ENCODE measurements around the gene SLC25A45. TPM values are rescaled to one million over a fixed set of nuclear protein-coding genes. Genes with fewer than 3 reads are reported as not detected.
A peak's percentile ranks its signal among the peaks of the same experiment; 100 is the strongest.

SLC25A45 gene
- total and polyA plus RNA-seq, 8 donors: 16.2 to 58.2 (median 34.7) TPM

DNA sequence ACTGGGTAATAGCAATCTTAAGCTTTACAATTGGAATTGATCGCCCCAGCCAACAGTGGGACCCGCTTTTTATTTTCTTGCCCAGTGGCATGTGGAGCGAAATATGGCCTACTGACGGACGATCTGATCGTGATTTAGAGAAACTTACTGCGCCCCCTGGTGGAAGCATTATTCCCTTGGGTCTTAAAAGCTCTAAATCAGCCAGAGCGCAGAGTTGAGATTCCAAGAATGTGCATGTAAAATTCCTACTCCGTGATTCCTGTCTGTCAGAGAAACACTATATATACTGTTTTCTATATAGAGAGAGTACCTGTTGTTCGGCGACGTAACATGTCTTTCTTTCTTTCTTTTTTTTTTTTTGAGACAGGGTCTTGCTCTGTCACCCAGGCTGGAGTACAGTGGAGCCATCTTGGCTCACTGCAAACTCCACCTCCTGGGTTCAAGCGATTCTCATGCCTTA, 52.5 kb downstream of the SLC25A45 start:
- DNase-seq (peak in 5 of 6 donors; percentile 76 to 88 (median 78)), ATAC-seq (peak; percentile 35 to 62 (median 58)), FAIRE-seq (no peak)
- H3K9me3 ChIP-seq: no peaks in the 10 kb centered on the region
- peaks cover 3 to 9% (median 6%) of the 10 kb centered on the region in 3 donors for H3K4me1 ChIP-seq
- intact Hi-C loops (cut with DNase I): loop anchor here in 1 of 3 donors (10.0 kb wide), 1 partner anchor 105 kb away; no protein-coding TSS in a partner anchor
- no peak overlapping the region for H3K4me3 ChIP-seq
- TF ChIP-seq, protein P1, sequence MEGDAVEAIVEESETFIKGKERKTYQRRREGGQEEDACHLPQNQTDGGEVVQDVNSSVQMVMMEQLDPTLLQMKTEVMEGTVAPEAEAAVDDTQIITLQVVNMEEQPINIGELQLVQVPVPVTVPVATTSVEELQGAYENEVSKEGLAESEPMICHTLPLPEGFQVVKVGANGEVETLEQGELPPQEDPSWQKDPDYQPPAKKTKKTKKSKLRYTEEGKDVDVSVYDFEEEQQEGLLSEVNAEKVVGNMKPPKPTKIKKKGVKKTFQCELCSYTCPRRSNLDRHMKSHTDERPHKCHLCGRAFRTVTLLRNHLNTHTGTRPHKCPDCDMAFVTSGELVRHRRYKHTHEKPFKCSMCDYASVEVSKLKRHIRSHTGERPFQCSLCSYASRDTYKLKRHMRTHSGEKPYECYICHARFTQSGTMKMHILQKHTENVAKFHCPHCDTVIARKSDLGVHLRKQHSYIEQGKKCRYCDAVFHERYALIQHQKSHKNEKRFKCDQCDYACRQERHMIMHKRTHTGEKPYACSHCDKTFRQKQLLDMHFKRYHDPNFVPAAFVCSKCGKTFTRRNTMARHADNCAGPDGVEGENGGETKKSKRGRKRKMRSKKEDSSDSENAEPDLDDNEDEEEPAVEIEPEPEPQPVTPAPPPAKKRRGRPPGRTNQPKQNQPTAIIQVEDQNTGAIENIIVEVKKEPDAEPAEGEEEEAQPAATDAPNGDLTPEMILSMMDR (IDR thresholded peaks at IDR 0.05): peak; percentile 66 to 78 (median 77)
- H3K27me3 ChIP-seq: no peaks in the 10 kb centered on the region
- no peaks in the 10 kb centered on the region for H3K36me3 ChIP-seq
- no peak overlapping the region for H3K27ac ChIP-seq
- WGBS, 2 donors: 2 to 5% methylated on average over 13 of the region's 13 CpGs

DNA sequence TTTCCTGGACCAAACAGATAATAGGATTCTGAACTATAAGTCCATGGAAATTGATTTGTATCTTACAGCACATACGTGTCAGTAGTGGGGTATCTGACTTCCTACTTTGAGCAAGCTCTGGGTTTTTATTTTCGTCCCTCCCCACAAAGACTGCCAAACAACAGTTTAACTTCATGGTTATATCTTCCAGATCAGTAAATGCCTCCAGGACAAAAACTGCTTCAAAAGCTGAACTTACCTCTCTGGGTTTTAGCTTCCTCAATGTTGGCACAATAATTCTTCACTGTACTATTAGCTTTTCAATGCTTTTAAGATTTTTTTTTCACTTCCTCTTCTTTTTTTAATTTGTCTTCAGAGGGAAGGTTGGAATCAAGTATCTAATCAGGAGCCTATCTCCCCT, 53.0 kb downstream of the SLC25A45 start:
- H3K27me3 ChIP-seq: no peaks in the 10 kb centered on the region
- TF ChIP-seq, protein P1 (IDR thresholded peaks at IDR 0.05): no peak
- DNase-seq: no peak
- WGBS, 2 donors: 54 to 59% methylated on average over 2 of the region's 2 CpGs
- H3K36me3 ChIP-seq: no peaks in the 10 kb centered on the region
- no peak for ATAC-seq
- no peak for FAIRE-seq
- H3K4me3 ChIP-seq: no peak overlapping the region
- H3K27ac ChIP-seq: no peak overlapping the region
- H3K9me3 ChIP-seq: no peaks in the 10 kb centered on the region
- intact Hi-C loops (cut with DNase I): loop anchor here in 1 of 3 donors (10.0 kb wide), 1 partner anchor 105 kb away; no protein-coding TSS in a partner anchor
- peaks cover 1 to 5% (median 3%) of the 10 kb centered on the region in 3 donors for H3K4me1 ChIP-seq

GRCh38 chr11:65327021-65327420, 55.4 kb downstream of the SLC25A45 start:
- FAIRE-seq (no peak), ATAC-seq (no peak), DNase-seq (no peak)
- intact Hi-C loops (cut with DNase I): loop anchor here in 1 of 3 donors (10.0 kb wide), 1 partner anchor 102 kb away; no protein-coding TSS in a partner anchor
- Histone ChIP-seq H3K4me1 (peaks cover 0 to 5% (median 3%) of the 10 kb centered on the region in 3 donors), H3K4me3 (no peak overlapping the region), H3K27ac (no peak overlapping the region), H3K36me3 (no peaks in the 10 kb centered on the region), H3K9me3 (no peaks in the 10 kb centered on the region), H3K27me3 (no peaks in the 10 kb centered on the region)
- TF ChIP-seq, protein P1 (IDR thresholded peaks at IDR 0.05): no peak
- 76 to 85% methylated on average over 8 of the region's 8 CpGs for WGBS, 2 donors

- peaks cover 0 to 3% (median 0%) of the 10 kb centered on the region in 3 donors for H3K36me3 ChIP-seq
- DNase-seq: no peak
- H3K27ac ChIP-seq: no peak overlapping the region
- no peak for ATAC-seq
- intact Hi-C loops (cut with DNase I): loop anchor here in 1 of 3 donors (10.0 kb wide), 1 partner anchor 101 kb away; no protein-coding TSS in a partner anchor
- 71 to 77% methylated on average over 4 of the region's 4 CpGs for WGBS, 2 donors
- H3K9me3 ChIP-seq: no peaks in the 10 kb centered on the region
- H3K4me3 ChIP-seq: no peak overlapping the region
- H3K4me1 ChIP-seq: peaks cover 0 to 5% (median 3%) of the 10 kb centered on the region in 3 donors
- TF ChIP-seq, protein P1 (IDR thresholded peaks at IDR 0.05): no peak
- FAIRE-seq: no peak
- H3K27me3 ChIP-seq: no peaks in the 10 kb centered on the region
These were observed 57.0 kb downstream of the SLC25A45 start for GRCh38 chr11:65325435-65325834.

Other genes starting within 250 kb of the SLC25A45 start
- gene SYVN1, start 248.1 kb downstream of the SLC25A45 start, total RNA-seq: 10 to 100 TPM; 47.5 to 98.2 (median 66.3) TPM
- gene SYVN1, start 248.1 kb downstream of the SLC25A45 start, polyA plus RNA-seq: 10 to 100 TPM; 63.4 to 64.8 TPM
- not detected for gene SPDYC, start 212.4 kb downstream of the SLC25A45 start, total RNA-seq
- under 1 TPM in 1 of 2 donors, not detected in 1; 0.14 TPM for gene SPDYC, start 212.4 kb downstream of the SLC25A45 start, polyA plus RNA-seq
- gene CAPN1, start 200.7 kb downstream of the SLC25A45 start, total RNA-seq: 100 to 1,000 TPM; 103 to 139 (median 107) TPM
- 100 to 1,000 TPM; 111 to 144 TPM for gene CAPN1, start 200.7 kb downstream of the SLC25A45 start, polyA plus RNA-seq
- gene POLA2, start 120.7 kb downstream of the SLC25A45 start, total RNA-seq: 1 to 10 TPM; 3.1 to 6.4 (median 4.6) TPM
- gene POLA2, start 120.7 kb downstream of the SLC25A45 start, polyA plus RNA-seq: 1 to 10 TPM; 6.8 to 7.5 TPM
- gene CDC42EP2, start 67.8 kb downstream of the SLC25A45 start, total RNA-seq: 1 to 10 TPM; 2.4 to 7.9 (median 2.7) TPM
- gene CDC42EP2, start 67.8 kb downstream of the SLC25A45 start, polyA plus RNA-seq: 1 to 10 TPM; 4.8 to 6.8 TPM
- 10 to 100 TPM; 16.6 to 28.0 (median 21.5) TPM for gene DPF2, start 48.8 kb downstream of the SLC25A45 start, total RNA-seq
- 10 to 100 TPM; 11.7 to 19.6 TPM for gene DPF2, start 48.8 kb downstream of the SLC25A45 start, polyA plus RNA-seq
- under 1 TPM in 4 of 6 donors, not detected in 2; 0.06 to 0.16 (median 0.13) TPM for gene TIGD3, start 27.9 kb downstream of the SLC25A45 start, total RNA-seq
- under 1 TPM; 0.15 to 0.68 TPM for gene TIGD3, start 27.9 kb downstream of the SLC25A45 start, polyA plus RNA-seq
- 10 to 100 TPM; 15.4 to 28.9 (median 18.8) TPM for gene FRMD8, start 4.0 kb upstream of the SLC25A45 start, total RNA-seq
- 10 to 100 TPM; 15.0 to 15.7 TPM for gene FRMD8, start 4.0 kb upstream of the SLC25A45 start, polyA plus RNA-seq
- 1,000 to 10,000 TPM in 1 of 6 donors, 100 to 1,000 TPM in 5; 295 to 1,475 (median 528) TPM for gene NEAT1, start 40.2 kb upstream of the SLC25A45 start, total RNA-seq
- gene NEAT1, start 40.2 kb upstream of the SLC25A45 start, polyA plus RNA-seq: 1,000 to 10,000 TPM; 1,390 to 2,770 TPM
- gene MALAT1, start 116.4 kb upstream of the SLC25A45 start, total RNA-seq: 1,000 to 10,000 TPM; 2,360 to 5,615 (median 3,481) TPM
- 1,000 to 10,000 TPM in 1 of 2 donors, 100 to 1,000 TPM in 1; 251 to 2,313 TPM for gene MALAT1, start 116.4 kb upstream of the SLC25A45 start, polyA plus RNA-seq
- 10 to 100 TPM; 40.1 to 49.4 (median 41.2) TPM for gene SCYL1, start 142.4 kb upstream of the SLC25A45 start, total RNA-seq
- gene SCYL1, start 142.4 kb upstream of the SLC25A45 start, polyA plus RNA-seq: 10 to 100 TPM; 68.9 to 83.9 TPM
- 100 to 1,000 TPM in 1 of 6 donors, 10 to 100 TPM in 5; 44.7 to 119 (median 63.4) TPM for gene LTBP3, start 175.7 kb upstream of the SLC25A45 start, total RNA-seq
- gene LTBP3, start 175.7 kb upstream of the SLC25A45 start, polyA plus RNA-seq: 100 to 1,000 TPM; 118 to 151 TPM
- gene ZNRD2, start 187.8 kb upstream of the SLC25A45 start, total RNA-seq: 10 to 100 TPM; 17.8 to 29.1 (median 20.1) TPM
- 10 to 100 TPM; 32.5 to 34.8 TPM for gene ZNRD2, start 187.8 kb upstream of the SLC25A45 start, polyA plus RNA-seq
- 10 to 100 TPM; 22.7 to 45.9 (median 28.6) TPM for gene FAM89B, start 189.9 kb upstream of the SLC25A45 start, total RNA-seq
- 10 to 100 TPM; 37.3 to 49.1 TPM for gene FAM89B, start 189.9 kb upstream of the SLC25A45 start, polyA plus RNA-seq
- gene EHBP1L1, start 193.4 kb upstream of the SLC25A45 start, total RNA-seq: 10 to 100 TPM in 4 of 6 donors, 1 to 10 TPM in 2; 6.5 to 26.2 (median 11.2) TPM
- 10 to 100 TPM; 25.0 to 34.2 TPM for gene EHBP1L1, start 193.4 kb upstream of the SLC25A45 start, polyA plus RNA-seq
- under 1 TPM in 3 of 6 donors, not detected in 3; 0.19 to 0.84 (median 0.28) TPM for gene KCNK7, start 213.2 kb upstream of the SLC25A45 start, total RNA-seq
- gene KCNK7, start 213.2 kb upstream of the SLC25A45 start, polyA plus RNA-seq: 1 to 10 TPM in 1 of 2 donors, under 1 TPM in 1; 0.91 to 1.6 TPM
- gene MAP3K11, start 231.6 kb upstream of the SLC25A45 start, total RNA-seq: 10 to 100 TPM; 23.2 to 40.6 (median 26.7) TPM
- gene MAP3K11, start 231.6 kb upstream of the SLC25A45 start, polyA plus RNA-seq: 10 to 100 TPM; 75.5 to 84.7 TPM
- gene PCNX3, start 233.1 kb upstream of the SLC25A45 start, total RNA-seq: 10 to 100 TPM; 13.5 to 21.5 (median 17.3) TPM
- 10 to 100 TPM; 21.7 to 26.3 TPM for gene PCNX3, start 233.1 kb upstream of the SLC25A45 start, polyA plus RNA-seq